ENCODE data around the gene OR51E2. TPM values are rescaled to one million over a fixed set of nuclear protein-coding genes. Genes with fewer than 3 reads are reported as not detected.

Gene OR51E2
- total RNA-seq, 1 experiment from 2014 or later: not detected

GRCh38 chr11:4647766-4648165, 49.9 kb downstream of the OR51E2 start:
- Mint-ChIP-seq H3K27ac (no peak overlapping the region), H3K27me3 (ENCODE audit: low read depth) (peaks cover 1% of the 10 kb centered on the region), H3K4me1 (0 out of 4 replicates have a peak, but pooled peaks cover 0 to under 1% of the 10 kb centered on the region in 2 experiments), H3K36me3 (ENCODE audit: insufficient read depth in 1 of 3, low read depth in 3 of 3) (no peaks in the 10 kb centered on the region), H3K9me3 (no peaks in the 10 kb centered on the region), H3K4me3 (no peak overlapping the region)
- H2BK120ac ChIP-seq (ENCODE audit: low read depth, low read length, poor library complexity, severe bottlenecking): no peak overlapping the region
- no peaks in the 10 kb centered on the region for H3K79me1 ChIP-seq (ENCODE audit: insufficient read depth, low read depth, low read length, poor library complexity, severe bottlenecking)
- no peak overlapping the region for H3K27ac ChIP-seq (ENCODE audit: insufficient read length, low read depth, low read length)
- H2BK12ac ChIP-seq (ENCODE audit: insufficient read length, low read depth, low read length): no peak overlapping the region
- H3K4me2 ChIP-seq (ENCODE audit: insufficient read depth, insufficient read length, low read length): no peak overlapping the region
- no peak overlapping the region for H4K91ac ChIP-seq (ENCODE audit: insufficient read length, low read depth, low read length)
- no peak overlapping the region for H2BK5ac ChIP-seq (ENCODE audit: insufficient read length, low read length)
- no peak overlapping the region for H2BK20ac ChIP-seq (ENCODE audit: low read depth, low read length, poor library complexity, severe bottlenecking)
- H3T11ph ChIP-seq (ENCODE audit: low read length): no peak overlapping the region
- H3K23ac ChIP-seq (ENCODE audit: insufficient read length, low read depth, low read length): no peak overlapping the region
- H3K27me3 ChIP-seq (ENCODE audit: insufficient read depth, low read length): no peaks in the 10 kb centered on the region
- H2AK5ac ChIP-seq (ENCODE audit: insufficient read length, low read length): no peak overlapping the region
- no peak for TF ChIP-seq CTCF (conservative IDR thresholded peaks at IDR 0.05)
- H3K79me2 ChIP-seq (ENCODE audit: insufficient read depth, low read length): no peaks in the 10 kb centered on the region
- no peak for DNase-seq
- H4K5ac ChIP-seq (ENCODE audit: insufficient read length, low read depth, low read length): no peak overlapping the region
- no peak overlapping the region for H3K18ac ChIP-seq (ENCODE audit: insufficient read length, low read depth, low read length)
- no peaks in the 10 kb centered on the region for H3K23me2 ChIP-seq (ENCODE audit: insufficient read length, low read depth, low read length, poor library complexity, severe bottlenecking)
- H3K4ac ChIP-seq (ENCODE audit: low read depth, low read length): no peak overlapping the region
- H4K20me1 ChIP-seq (ENCODE audit: control insufficient read depth, insufficient read depth, insufficient read length): no peaks in the 10 kb centered on the region
- H4K8ac ChIP-seq (replicated peaks; ENCODE audit: insufficient read length, low read depth, low read length): no peak overlapping the region
- H3K14ac ChIP-seq (ENCODE audit: insufficient read depth, low read length): no peak overlapping the region
- no peak overlapping the region for H2BK15ac ChIP-seq (ENCODE audit: low read depth, low read length)
- H2AFZ ChIP-seq (ENCODE audit: low read length): no peak overlapping the region
- H3K56ac ChIP-seq (ENCODE audit: insufficient read length, low read depth, low read length): no peak overlapping the region
- no CpG with 5 or more reads among the region's 4 CpGs for WGBS (ENCODE audit: extremely low coverage, insufficient read length, low lambda C conversion rate)
- no peaks in the 10 kb centered on the region for H3K9me3 ChIP-seq (ENCODE audit: control insufficient read depth, low read depth, low read length)
- H3K9ac ChIP-seq (ENCODE audit: extremely low read depth, insufficient read length, low read length): no peak overlapping the region
- no peaks in the 10 kb centered on the region for H3K4me1 ChIP-seq (ENCODE audit: insufficient read depth, low read length)
